GM23248 (cell line): Measurements from ENCODE around the gene NPAS3.

ENCODE experiments used
- EZH2 ChIP-seq: fragments of 200-600 bp; sonication (generic); IDR thresholded peaks from 2 replicates; pipeline ENCODE4 v1.6.1; 2018; ENCODE audit warnings: antibody characterized with exemption, mild to moderate bottlenecking; ENCODE audit not compliant: insufficient read depth, poor library complexity, severe bottlenecking
- EZH2phosphoT487 ChIP-seq: fragments of 200-600 bp; sonication (generic); IDR thresholded peaks from 2 replicates; pipeline ENCODE4 v1.6.1; 2018; ENCODE audit warnings: antibody characterized with exemption, moderate library complexity, mild to moderate bottlenecking, low read depth; ENCODE audit not compliant: insufficient read depth

DNA sequence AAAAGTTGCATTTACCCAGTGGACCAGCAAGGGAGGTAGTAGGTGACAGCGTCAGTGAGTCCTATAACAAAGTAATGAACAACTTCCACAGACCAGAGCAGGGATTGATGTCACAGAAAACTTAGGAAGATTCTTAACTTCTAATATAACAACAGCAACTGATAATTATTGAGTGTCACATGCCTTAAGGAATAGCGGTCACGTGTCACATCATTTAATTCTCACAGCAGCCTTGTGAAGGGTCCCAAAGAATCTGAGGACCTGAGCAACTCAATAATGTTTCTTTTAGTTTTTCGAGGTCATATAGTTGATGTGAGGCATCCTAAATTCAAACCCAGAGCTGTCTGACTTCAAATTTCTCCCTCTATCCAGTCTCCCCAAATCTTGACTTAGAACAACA lies 590.0 kb downstream of the NPAS3 start:
- no peak for TF ChIP-seq EZH2
- TF ChIP-seq EZH2phosphoT487 = no peak
